GM21529 (cell line): Measurements from ENCODE around the gene GPRC6A.
A peak's percentile ranks its signal among the peaks of the same experiment; 100 is the strongest.

Experiments used
- ATAC-seq: cut with Tn5 transposase; IDR thresholded peaks from one replicate; pipeline ENCODE4 v1.9.1; 2021; ENCODE audit not compliant: unreplicated experiment

Gene GPRC6A

DNA sequence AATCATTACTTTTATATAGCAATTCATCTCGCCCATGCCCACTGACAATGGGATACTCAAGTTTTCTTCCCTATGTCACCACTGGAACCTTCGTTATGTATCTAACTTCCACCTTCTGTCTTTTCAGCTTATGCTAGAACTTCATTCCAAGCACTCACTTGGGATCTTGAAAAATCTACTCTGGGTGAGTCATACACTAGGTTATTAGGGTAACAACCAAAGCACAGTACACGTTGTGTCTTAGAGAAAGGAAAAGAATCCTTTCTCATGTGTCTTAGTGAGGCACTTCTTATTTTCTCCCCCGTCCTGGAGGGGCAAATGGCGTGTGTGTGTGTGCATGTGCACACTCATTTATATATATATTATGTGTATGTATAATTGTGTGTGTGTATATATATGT lies 45.0 kb downstream of the GPRC6A start:
- ATAC-seq, result no peak

GRCh38 chr6:116779573-116780164 lies 49.2 kb downstream of the GPRC6A start:
- peak; percentile 67 for ATAC-seq

DNA sequence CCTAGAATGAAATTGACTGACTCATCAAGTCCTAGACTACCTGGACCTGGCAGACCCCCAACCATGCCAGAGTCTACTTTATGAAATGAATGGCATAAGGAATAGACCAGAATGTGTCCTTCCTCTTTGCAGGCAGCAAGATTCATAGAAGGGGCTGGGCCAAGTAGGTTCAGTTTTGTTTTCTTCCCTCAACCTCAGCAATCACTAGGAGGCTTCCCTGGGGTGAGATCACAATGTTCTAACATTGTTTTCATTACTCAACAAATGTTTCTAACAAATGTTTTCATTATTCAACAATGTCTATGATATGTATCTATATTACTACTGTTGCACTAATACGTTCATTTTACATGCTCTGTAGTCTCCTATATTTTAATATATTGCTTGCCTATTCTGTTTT lies 55.0 kb downstream of the GPRC6A start:
- no peak for ATAC-seq

DNA sequence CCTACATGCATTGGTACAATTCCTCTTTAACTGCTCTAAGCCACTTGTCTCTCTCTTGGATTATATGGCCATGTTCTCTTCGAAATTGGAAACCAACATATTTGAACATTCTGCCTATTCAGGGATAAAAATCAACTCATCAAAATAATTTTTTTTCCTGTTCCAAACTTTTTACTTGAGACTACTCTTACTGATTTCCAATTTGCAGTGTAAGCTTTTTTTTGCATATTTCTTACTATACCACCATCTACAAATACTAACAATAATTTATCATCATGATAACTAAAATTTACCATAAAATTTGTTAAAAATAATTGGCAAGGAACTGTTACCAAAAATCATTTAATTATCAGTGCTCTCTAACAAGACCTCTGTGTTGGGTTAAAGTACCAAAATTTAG lies 56.4 kb downstream of the GPRC6A start:
- no peak for ATAC-seq

GRCh38 chr6:116767715-116768114 lies 61.2 kb downstream of the GPRC6A start:
- ATAC-seq, result no peak

DNA sequence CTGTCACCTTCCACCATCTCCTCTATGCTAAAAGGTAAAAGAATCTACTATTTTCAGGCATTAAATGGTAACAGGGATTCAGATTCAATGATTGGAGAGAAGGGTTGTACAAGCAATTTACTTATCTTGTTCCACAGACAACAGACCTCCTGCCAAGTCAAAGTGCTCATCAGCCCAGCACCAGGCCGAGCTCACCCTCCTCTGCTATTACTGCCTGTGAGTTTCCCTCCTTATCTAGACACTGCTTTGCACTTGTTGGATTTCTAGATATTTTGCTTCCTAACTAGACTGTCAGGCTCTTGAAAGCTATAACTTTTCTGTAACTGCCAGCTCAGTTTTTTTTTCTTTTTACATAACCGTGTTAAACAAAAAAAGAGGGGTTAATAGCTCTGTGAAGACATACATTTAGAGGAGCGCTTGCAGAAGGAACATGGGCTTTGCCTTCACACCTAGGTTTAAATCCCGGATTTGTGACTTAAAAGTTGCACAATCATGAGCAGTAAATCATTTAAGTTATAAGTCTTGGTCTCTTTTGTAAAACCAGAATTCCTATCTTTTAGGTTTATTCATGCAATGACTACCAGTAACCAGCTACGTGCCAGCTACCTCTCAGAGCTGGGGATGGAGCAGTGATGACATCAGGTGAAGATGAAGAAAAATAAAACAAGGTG lies 62.2 kb downstream of the GPRC6A start:
- ATAC-seq, result no peak

GRCh38 chr6:116764961-116765841 lies 63.7 kb downstream of the GPRC6A start, which contains the start of gene FAM162B:
Gene FAM162B (minus strand): TSS chr6:116765719. CDS start chr6:116765576, 143 bp downstream.
- ATAC-seq, result no peak

DNA sequence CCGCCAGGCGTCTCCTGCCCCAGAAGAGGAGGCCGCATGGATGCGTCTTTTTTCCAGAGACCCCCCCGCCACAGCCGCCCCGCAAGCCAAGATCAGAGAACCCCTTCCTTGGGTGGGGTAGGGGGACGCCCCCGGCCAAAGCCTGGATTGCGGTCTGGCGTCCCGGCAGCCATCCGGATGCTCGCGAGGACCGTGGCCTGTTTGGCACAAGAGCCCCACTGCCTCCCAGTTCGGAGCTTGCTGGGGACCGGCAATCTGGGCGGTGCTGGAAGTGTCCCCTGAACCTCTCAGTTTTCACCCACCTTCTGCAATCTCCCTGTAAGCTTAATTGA lies 64.3 kb downstream of the GPRC6A start:
- ATAC-seq, result no peak

DNA sequence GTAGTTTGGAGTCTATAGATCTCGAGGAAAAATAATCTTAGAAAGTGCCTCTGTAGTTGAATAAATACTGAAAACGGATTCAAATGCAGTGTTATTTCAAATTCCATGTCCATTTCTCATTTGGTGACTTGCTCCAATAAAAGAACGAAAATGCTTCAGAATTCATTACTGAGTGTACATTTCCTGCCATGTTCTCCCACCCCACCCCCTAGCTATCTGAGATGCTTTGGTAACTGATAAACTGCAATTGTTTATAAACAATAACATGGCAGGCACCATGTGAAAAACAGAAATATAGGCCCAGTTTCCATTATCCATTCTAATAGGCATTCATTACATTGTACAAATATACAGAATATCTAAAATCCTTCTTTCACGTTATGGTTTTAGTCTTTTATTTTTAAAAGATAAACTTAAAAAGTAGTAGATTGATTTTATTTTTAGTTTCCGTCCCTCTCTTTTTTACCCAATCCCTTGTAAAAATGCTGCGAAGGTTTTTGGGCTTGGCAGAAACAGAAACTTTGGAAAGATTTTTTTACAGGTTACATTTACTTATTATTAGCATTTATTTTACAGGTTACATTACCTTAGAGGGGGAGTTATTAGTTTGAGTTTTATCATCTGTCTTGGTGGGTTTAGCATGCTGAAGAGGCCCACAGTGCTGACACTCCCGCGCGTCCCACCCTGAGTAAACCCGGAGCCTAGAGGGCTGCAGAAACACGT lies 64.8 kb downstream of the GPRC6A start:
- ATAC-seq, result no peak

GRCh38 chr6:116763048-116763447 lies 65.8 kb downstream of the GPRC6A start:
- ATAC-seq, result no peak

DNA sequence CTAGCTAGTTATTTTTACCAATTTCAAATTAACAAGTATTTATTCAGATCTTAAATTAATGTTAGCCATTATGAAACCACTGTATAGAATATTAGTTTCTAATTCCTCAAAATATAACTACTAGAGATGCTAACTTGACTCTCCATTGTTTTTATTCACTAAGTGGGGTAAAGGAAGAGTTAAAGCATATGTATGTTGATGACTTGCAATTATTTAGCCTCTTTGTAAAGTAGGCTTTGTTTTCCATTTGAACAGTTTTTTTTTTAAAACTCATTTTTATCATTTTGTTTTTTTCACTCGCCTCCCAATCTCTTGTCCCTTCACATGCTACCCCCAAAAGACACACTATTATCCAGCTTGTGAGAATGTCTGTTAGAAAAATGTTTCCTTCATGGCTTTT lies 66.6 kb downstream of the GPRC6A start:
- ATAC-seq, result no peak

GRCh38 chr6:116761779-116762178 lies 67.1 kb downstream of the GPRC6A start:
- no peak for ATAC-seq

GRCh38 chr6:116745176-116745575 lies 83.7 kb downstream of the GPRC6A start:
- ATAC-seq, result no peak
